ENCODE data around the gene TRIM62. TPM values are rescaled to one million over a fixed set of nuclear protein-coding genes. Genes with fewer than 3 reads are reported as not detected.

TRIM62 gene
- total RNA-seq, 4 donors from 2014 or later, result 4.0 to 9.0 (median 5.5) TPM

GRCh38 chr1:33162141-33162540 is 19.7 kb downstream of the TRIM62 start:
- Histone ChIP-seq H3K27ac (no peak overlapping the region), H3K4me3 (no peak overlapping the region), H3K36me3 (peaks cover 0 to 57% of the 10 kb centered on the region in 2 donors), H3K9me3 (no peaks in the 10 kb centered on the region), H3K4me1 (peaks cover 0 to 13% (median 6%) of the 10 kb centered on the region in 3 donors), H3K27me3 (no peaks in the 10 kb centered on the region)
- no peak for ATAC-seq
- 90 to 100% methylated on average over 2 of the region's 2 CpGs for WGBS, 2 donors (ENCODE audit: low coverage in 1 of 2)
- TF ChIP-seq EP300 (IDR thresholded peaks at IDR 0.05) (no peak), POLR2A (IDR thresholded peaks at IDR 0.05) (no peak), CTCF (IDR thresholded peaks at IDR 0.05) (no peak), POLR2AphosphoS5 (IDR thresholded peaks at IDR 0.05) (no peak)

DNA sequence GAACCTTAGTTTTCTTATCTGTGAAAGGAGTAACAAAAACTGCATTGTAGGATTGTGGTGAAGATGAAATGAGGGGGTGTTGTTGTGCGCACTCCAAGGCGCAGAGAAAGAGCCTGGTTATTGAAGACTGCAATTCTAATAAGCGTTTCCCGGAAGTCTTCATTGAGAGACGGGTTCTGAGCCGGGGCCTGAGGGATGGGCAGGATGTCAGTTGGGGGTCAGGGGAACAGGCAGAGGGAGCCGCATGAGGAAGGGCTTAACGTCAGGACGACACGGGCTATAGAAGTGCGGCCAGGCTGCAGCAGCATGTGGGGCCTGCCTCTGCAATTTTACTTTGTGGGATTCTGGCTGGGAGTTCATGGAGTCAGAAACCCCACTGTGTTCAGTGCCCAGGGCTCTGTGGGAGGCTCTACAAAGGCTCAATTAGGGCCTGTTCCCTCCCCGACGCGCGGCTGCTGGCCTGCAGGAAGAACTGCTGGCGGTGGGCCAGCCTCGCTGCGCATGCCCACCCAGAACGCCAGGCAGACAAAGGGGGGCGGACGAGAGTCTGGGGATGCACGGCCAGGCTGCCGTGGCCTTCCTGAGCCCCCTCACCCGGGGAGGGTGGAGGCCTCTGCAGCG is 20.7 kb downstream of the TRIM62 start:
- TF ChIP-seq EP300 (IDR thresholded peaks at IDR 0.05) (no peak), POLR2A (IDR thresholded peaks at IDR 0.05) (no peak), POLR2AphosphoS5 (IDR thresholded peaks at IDR 0.05) (no peak)
- Histone ChIP-seq H3K36me3 (peaks cover 0 to 48% of the 10 kb centered on the region in 2 donors), H3K27me3 (no peaks in the 10 kb centered on the region), H3K9me3 (no peaks in the 10 kb centered on the region), H3K4me3 (no peak overlapping the region), H3K27ac (peak overlapping the region in 1 of 4 donors; percentile 37), H3K4me1 (peaks cover 0 to 16% (median 6%) of the 10 kb centered on the region in 3 donors)
- no peak for ATAC-seq
- WGBS, 2 donors (ENCODE audit: low coverage in 1 of 2), result 47 to 60% methylated on average over 3 to 7 of the region's 25 CpGs

- no peak overlapping the region for H3K27ac ChIP-seq
- ATAC-seq, result no peak
- no peaks in the 10 kb centered on the region for H3K27me3 ChIP-seq
- H3K4me3 ChIP-seq, result no peak overlapping the region
- H3K4me1 ChIP-seq, result peaks cover 0 to 20% (median 6%) of the 10 kb centered on the region in 3 donors
- 100% methylated on average over 1 of the region's 26 CpGs; no CpG with 5 or more reads in 1 of the 2 donors for WGBS, 2 donors (ENCODE audit: low coverage in 1 of 2)
- peaks cover 0 to 40% of the 10 kb centered on the region in 2 donors for H3K36me3 ChIP-seq
- TF ChIP-seq EP300 (IDR thresholded peaks at IDR 0.05), result no peak
- no peak for TF ChIP-seq POLR2A (IDR thresholded peaks at IDR 0.05)
- no peak for TF ChIP-seq CTCF (IDR thresholded peaks at IDR 0.05)
- TF ChIP-seq POLR2AphosphoS5 (IDR thresholded peaks at IDR 0.05), result no peak
- H3K9me3 ChIP-seq, result no peaks in the 10 kb centered on the region
These were observed 22.3 kb downstream of the TRIM62 start for GRCh38 chr1:33159577-33159976.

- Histone ChIP-seq H3K27me3 (no peaks in the 10 kb centered on the region), H3K36me3 (peaks cover 0 to 36% of the 10 kb centered on the region in 2 donors), H3K4me1 (peaks cover 0 to 32% (median 10%) of the 10 kb centered on the region in 3 donors), H3K9me3 (no peaks in the 10 kb centered on the region), H3K4me3 (no peak overlapping the region), H3K27ac (no peak overlapping the region)
- TF ChIP-seq EP300 (IDR thresholded peaks at IDR 0.05), result no peak
- no peak for TF ChIP-seq CTCF (IDR thresholded peaks at IDR 0.05)
- no peak for TF ChIP-seq POLR2AphosphoS5 (IDR thresholded peaks at IDR 0.05)
- TF ChIP-seq POLR2A (IDR thresholded peaks at IDR 0.05), result no peak
- no peak for ATAC-seq
- 100% methylated on average over 2 of the region's 3 CpGs for WGBS, 2 donors (ENCODE audit: low coverage in 1 of 2)
These were observed 23.5 kb downstream of the TRIM62 start for GRCh38 chr1:33158366-33158765.

DNA sequence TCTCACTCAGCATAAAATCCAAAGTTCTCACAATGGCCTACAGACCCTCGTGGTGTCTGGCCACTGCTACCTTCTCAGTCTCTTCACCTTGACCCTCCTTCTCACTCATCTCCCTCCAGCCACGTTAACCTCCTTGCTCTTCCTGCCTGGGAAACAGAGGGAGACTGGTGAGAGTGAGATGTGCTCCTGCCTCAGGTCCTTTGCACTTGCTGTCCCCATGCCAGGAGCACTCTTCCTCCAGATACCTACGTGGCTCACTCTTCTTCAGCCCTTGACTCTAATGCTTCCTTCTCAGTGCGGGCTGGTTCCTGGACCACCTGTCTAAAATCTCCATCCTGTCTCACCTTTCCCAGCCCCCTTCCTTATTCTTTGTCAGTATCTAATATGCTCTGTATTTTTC is 24.7 kb downstream of the TRIM62 start:
- 94 to 96% methylated on average over 3 to 4 of the region's 4 CpGs for WGBS, 2 donors (ENCODE audit: low coverage in 1 of 2)
- Histone ChIP-seq H3K4me3 (no peak overlapping the region), H3K4me1 (peaks cover 0 to 44% (median 11%) of the 10 kb centered on the region in 3 donors), H3K27me3 (no peaks in the 10 kb centered on the region), H3K27ac (no peak overlapping the region), H3K9me3 (no peaks in the 10 kb centered on the region), H3K36me3 (peaks cover 0 to 36% of the 10 kb centered on the region in 2 donors)
- TF ChIP-seq POLR2A (IDR thresholded peaks at IDR 0.05), result no peak
- TF ChIP-seq POLR2AphosphoS5 (IDR thresholded peaks at IDR 0.05), result no peak
- TF ChIP-seq CTCF (IDR thresholded peaks at IDR 0.05), result no peak
- TF ChIP-seq EP300 (IDR thresholded peaks at IDR 0.05), result no peak
- ATAC-seq, result no peak

All from gastroesophageal sphincter (tissue), 4 donors.